MM.1S (cell line): ENCODE data around the gene FUT8.

Experiments used
- CTCF ChIP-seq: fragments of 300-600 bp; sonication (generic); IDR thresholded peaks from 2 replicates; pipeline ENCODE4 v1.5.1; 2016; ENCODE audit warnings: antibody characterized with exemption, low read length, mixed read lengths
- EZH2 ChIP-seq: fragments of 300-600 bp; sonication (generic); optimal IDR thresholded peaks from 2 replicates; pipeline ENCODE3; 2017; ENCODE audit warnings: low read depth, mild to moderate bottlenecking, antibody characterized with exemption, low read length, mixed read lengths
- EZH2phosphoT487 ChIP-seq: fragments of 300-600 bp; sonication (generic); IDR thresholded peaks from 2 replicates; pipeline ENCODE4 v1.6.1; 2018; ENCODE audit warnings: antibody characterized with exemption, low read length

- TF ChIP-seq CTCF (no peak), EZH2 (no peak), EZH2phosphoT487 (no peak)
Observed at GRCh38 chr14:65787461-65787860, 374.9 kb downstream of the FUT8 start.
